GM23248 (cell line): ENCODE measurements around the gene PGAP3. TPM values are rescaled to one million over a fixed set of nuclear protein-coding genes. Genes with fewer than 3 reads are reported as not detected.
A peak's percentile ranks its signal among the peaks of the same experiment; 100 is the strongest.

ENCODE experiments used
- DNase-seq: peaks from one replicate; pipeline ENCODE4 v3.0.0-alpha.2; 2015
- H2AFZ ChIP-seq: fragments of 200-600 bp; sonication (generic); 2 replicates; pipeline ENCODE4 v1.6.1; 2016; ENCODE audit warnings: antibody characterized with exemption
- H3F3A ChIP-seq: fragments of 200-600 bp; sonication (generic); 2 replicates; pipeline ENCODE4 v1.6.1; 2016; ENCODE audit warnings: mild to moderate bottlenecking, antibody characterized with exemption, mixed run types; ENCODE audit not compliant: insufficient read depth
- H3K27ac ChIP-seq: fragments of 200-600 bp; sonication (generic); 2 replicates; pipeline ENCODE4 v1.5.1; 2016; ENCODE audit warnings: mild to moderate bottlenecking
- H3K27me3 ChIP-seq: fragments of 200-600 bp; sonication (generic); replicated peaks from 2 replicates; pipeline ENCODE4 v1.6.1; 2016; ENCODE audit warnings: mild to moderate bottlenecking; ENCODE audit not compliant: insufficient read depth
- H3K36me3 ChIP-seq: fragments of 200-600 bp; sonication (generic); 2 replicates; pipeline ENCODE4 v1.6.1; 2016; ENCODE audit warnings: low read depth, mild to moderate bottlenecking
- H3K4me1 ChIP-seq: fragments of 200-600 bp; sonication (generic); 2 replicates; pipeline ENCODE4 v1.6.1; 2016; ENCODE audit warnings: mild to moderate bottlenecking; ENCODE audit not compliant: insufficient read depth
- H3K4me2 ChIP-seq: fragments of 200-600 bp; sonication (generic); one replicate; pipeline ENCODE4 v1.6.1; 2016; ENCODE audit warnings: mild to moderate bottlenecking; ENCODE audit not compliant: unreplicated experiment
- H3K4me3 ChIP-seq: fragments of 200-600 bp; sonication (generic); 2 replicates; pipeline ENCODE4 v1.5.1; 2016; ENCODE audit warnings: mild to moderate bottlenecking
- H3K79me2 ChIP-seq: fragments of 200-600 bp; sonication (generic); 2 replicates; pipeline ENCODE4 v1.6.1; 2016; ENCODE audit warnings: mild to moderate bottlenecking; ENCODE audit not compliant: insufficient read depth
- H3K9ac ChIP-seq: fragments of 200-600 bp; sonication (generic); 2 replicates; pipeline ENCODE4 v1.6.1; 2016; ENCODE audit warnings: mild to moderate bottlenecking
- H3K9me2 ChIP-seq: fragments of 200-600 bp; sonication (generic); 2 replicates; pipeline ENCODE4 v1.6.1; 2016; ENCODE audit warnings: mixed run types, mild to moderate bottlenecking, moderate library complexity; ENCODE audit not compliant: insufficient read depth
- H3K9me3 ChIP-seq: fragments of 200-600 bp; sonication (generic); one replicate; pipeline ENCODE4 v1.6.1; 2017; ENCODE audit warnings: low read depth
- H4K20me1 ChIP-seq: fragments of 200-600 bp; sonication (generic); 2 replicates; pipeline ENCODE4 v1.6.0; 2016; ENCODE audit not compliant: insufficient read depth
- EZH2 ChIP-seq: fragments of 200-600 bp; sonication (generic); IDR thresholded peaks from 2 replicates; pipeline ENCODE4 v1.6.1; 2018; ENCODE audit warnings: antibody characterized with exemption, mild to moderate bottlenecking; ENCODE audit not compliant: insufficient read depth, poor library complexity, severe bottlenecking
- EZH2phosphoT487 ChIP-seq: fragments of 200-600 bp; sonication (generic); IDR thresholded peaks from 2 replicates; pipeline ENCODE4 v1.6.1; 2018; ENCODE audit warnings: antibody characterized with exemption, moderate library complexity, mild to moderate bottlenecking, low read depth; ENCODE audit not compliant: insufficient read depth
- WGBS, 2 experiments: methylation state at CpG; one replicate each; pipeline ENCODE4 v1.1.6; 2015 to 2017; ENCODE audit warnings: low lambda C conversion rate in 2 of 2, low coverage in 1 of 2; ENCODE audit errors: missing lambda C conversion rate in 2 of 2; 5-methylcytosine and 5-hydroxymethylcytosine counted together
- in situ Hi-C: fragments of 300-500 bp; cut with MboI; formaldehyde crosslinking; loops from 2 replicates; pipeline ENCODE4 v1.15.0; 2020
- polyA plus RNA-seq: library from polyadenylated mRNA; unstranded; fragments of >200 nt; fragmentation: Nextera tagmentation; extraction: Ambion mirVana; gene quantifications from 2 replicates; pipeline ENCODE4 v1.2.1, GENCODE V29; 2016
- total RNA-seq: library from RNA; depleted of rRNA; stranded (reverse); fragments of >200 nt; shearing (Covaris generic); gene quantifications from 2 replicates; pipeline ENCODE4 v1.2.3, GENCODE V29; 2014

The PGAP3 gene
- total and polyA plus RNA-seq, 2 experiments from 2014 or later = 10.6 to 14.2 TPM

DNA sequence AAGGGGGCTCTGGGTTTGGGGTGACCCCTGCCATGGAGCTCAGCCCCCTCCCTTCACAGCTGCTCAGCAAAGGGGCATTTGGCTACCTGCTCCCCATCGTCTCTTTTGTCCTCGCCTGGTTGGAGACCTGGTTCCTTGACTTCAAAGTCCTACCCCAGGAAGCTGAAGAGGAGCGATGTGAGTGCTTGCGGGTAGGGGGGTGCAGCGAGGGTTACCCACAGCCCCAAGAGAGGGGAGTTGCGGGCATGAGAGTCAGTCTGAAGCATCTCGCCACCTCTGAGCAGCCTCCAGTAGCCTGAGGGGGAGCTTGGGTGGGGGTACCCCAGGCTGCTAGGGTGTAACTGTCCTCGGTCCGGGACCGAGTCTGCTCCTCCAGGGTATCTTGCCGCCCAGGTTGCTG is 29.5 kb downstream of the PGAP3 start:
- peaks cover 11% of the 10 kb centered on the region; the same call in 1 of the 2 replicates for H3K79me2 ChIP-seq
- in situ Hi-C loops = no loop called here
- no peak for DNase-seq
- no peaks in the 10 kb centered on the region for H4K20me1 ChIP-seq
- no peak overlapping the region for H3K9ac ChIP-seq
- no peaks in the 10 kb centered on the region for H3K4me1 ChIP-seq
- WGBS, 2 experiments = 95 to 100% methylated on average over 11 of the region's 11 CpGs
- H3K4me2 ChIP-seq = no peak overlapping the region
- H2AFZ ChIP-seq = no peak overlapping the region
- no peaks in the 10 kb centered on the region for H3K36me3 ChIP-seq
- no peak for TF ChIP-seq EZH2phosphoT487
- no peak for TF ChIP-seq EZH2
- no peak overlapping the region for H3K27ac ChIP-seq
- no peaks in the 10 kb centered on the region for H3F3A ChIP-seq
- no peak overlapping the region for H3K4me3 ChIP-seq
- H3K9me2 ChIP-seq = no peaks in the 10 kb centered on the region
- H3K9me3 ChIP-seq = no peaks in the 10 kb centered on the region
- H3K27me3 ChIP-seq = no peaks in the 10 kb centered on the region

DNA sequence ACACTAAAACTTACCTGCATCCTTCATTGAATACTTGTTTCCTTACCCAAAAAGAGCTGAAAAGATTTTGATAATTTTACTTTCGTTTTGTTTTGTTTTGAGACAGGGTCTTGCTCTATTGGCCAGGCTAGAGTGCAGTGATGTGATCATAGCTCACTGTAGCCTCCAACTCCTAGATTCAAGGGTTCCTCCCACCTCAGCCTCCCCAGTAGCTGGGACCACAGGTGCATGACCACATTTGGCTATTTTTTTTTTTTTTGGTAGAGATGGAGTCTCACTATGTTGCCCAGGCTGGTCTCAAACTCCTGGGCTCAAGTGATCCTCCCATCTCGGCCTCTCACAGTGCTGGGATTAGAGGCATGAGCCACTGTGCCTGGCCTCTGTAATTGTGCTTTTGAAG is 32.8 kb downstream of the PGAP3 start:
- Histone ChIP-seq H3K79me2 (peaks cover 14% of the 10 kb centered on the region; the same call in 1 of the 2 replicates), H4K20me1 (no peaks in the 10 kb centered on the region), H3K4me3 (no peak overlapping the region), H3K27ac (no peak overlapping the region), H3K9me2 (no peaks in the 10 kb centered on the region), H3K4me2 (no peak overlapping the region), H3K36me3 (no peaks in the 10 kb centered on the region), H3K9me3 (no peaks in the 10 kb centered on the region), H3F3A (no peaks in the 10 kb centered on the region), H3K4me1 (no peaks in the 10 kb centered on the region), H3K9ac (no peak overlapping the region), H3K27me3 (no peaks in the 10 kb centered on the region), H2AFZ (no peak overlapping the region)
- in situ Hi-C loops = no loop called here
- WGBS, 2 experiments = 88 to 98% methylated on average over 2 of the region's 2 CpGs
- no peak for DNase-seq
- TF ChIP-seq EZH2phosphoT487 (no peak), EZH2 (no peak)

DNA sequence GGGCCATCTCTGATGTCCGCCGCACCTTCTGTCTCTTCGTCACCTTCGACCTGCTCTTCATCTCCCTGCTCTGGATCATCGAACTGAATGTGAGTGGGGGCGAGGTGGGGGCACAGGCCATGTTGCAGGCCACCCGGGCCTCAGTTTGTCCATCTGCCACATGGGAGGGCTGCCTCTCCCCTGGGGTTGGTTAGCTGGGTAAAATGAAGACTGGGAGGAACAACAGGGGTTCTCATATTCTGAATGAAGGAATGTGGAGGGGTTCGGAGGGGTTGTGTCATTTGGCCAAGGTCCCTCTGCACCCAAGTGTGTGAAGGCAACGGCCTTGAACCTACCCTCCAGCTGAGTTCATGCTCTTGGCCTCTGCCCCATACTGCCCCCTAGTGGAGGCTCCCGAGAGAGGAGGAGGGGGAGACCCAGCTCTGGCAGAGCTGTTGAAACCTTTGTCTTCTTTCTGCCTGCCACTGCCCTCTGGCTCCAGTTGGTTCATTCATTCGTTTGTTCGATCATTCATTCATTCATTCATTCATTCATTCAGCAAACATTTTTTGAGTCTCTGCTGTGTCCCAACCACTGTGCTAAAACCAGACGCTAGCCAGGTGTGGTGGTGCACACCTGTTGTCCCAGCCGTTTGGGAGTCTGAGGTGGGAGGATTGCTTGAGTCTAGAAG is 34.1 kb downstream of the PGAP3 start:
- H3K27me3 ChIP-seq = no peaks in the 10 kb centered on the region
- DNase-seq = peak; percentile 57
- H2AFZ ChIP-seq = no peak overlapping the region
- WGBS, 2 experiments = 58 to 63% methylated on average over 14 of the region's 14 CpGs
- no peak overlapping the region for H3K9ac ChIP-seq
- H3K9me2 ChIP-seq = no peaks in the 10 kb centered on the region
- H3K4me2 ChIP-seq = no peak overlapping the region
- no peaks in the 10 kb centered on the region for H3F3A ChIP-seq
- no peaks in the 10 kb centered on the region for H3K4me1 ChIP-seq
- no peak overlapping the region for H3K4me3 ChIP-seq
- no peak overlapping the region for H3K27ac ChIP-seq
- peaks cover 24% of the 10 kb centered on the region; the same call in 1 of the 2 replicates for H3K79me2 ChIP-seq
- TF ChIP-seq EZH2 (no peak), EZH2phosphoT487 (no peak)
- H3K9me3 ChIP-seq = no peaks in the 10 kb centered on the region
- H4K20me1 ChIP-seq = no peaks in the 10 kb centered on the region
- in situ Hi-C loops = no loop called here
- no peaks in the 10 kb centered on the region for H3K36me3 ChIP-seq

DNA sequence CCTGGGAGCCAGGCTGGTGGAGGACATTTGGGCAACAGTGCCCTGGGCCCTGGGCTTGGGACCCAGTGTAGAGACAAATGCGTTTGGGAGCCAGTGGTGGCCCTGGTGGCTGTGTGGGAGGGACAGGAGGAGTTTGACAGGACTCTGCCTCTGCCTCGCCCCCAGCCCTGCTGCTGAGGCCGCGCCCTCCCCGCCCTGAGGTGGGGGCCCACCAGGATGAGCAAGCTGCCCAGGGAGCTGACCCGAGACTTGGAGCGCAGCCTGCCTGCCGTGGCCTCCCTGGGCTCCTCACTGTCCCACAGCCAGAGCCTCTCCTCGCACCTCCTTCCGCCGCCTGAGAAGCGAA is 34.6 kb downstream of the PGAP3 start:
- peaks cover 29% of the 10 kb centered on the region; the same call in 1 of the 2 replicates for H3K79me2 ChIP-seq
- no peaks in the 10 kb centered on the region for H3K9me2 ChIP-seq
- no peaks in the 10 kb centered on the region for H3F3A ChIP-seq
- no peak for DNase-seq
- no peak overlapping the region for H2AFZ ChIP-seq
- H3K36me3 ChIP-seq = no peaks in the 10 kb centered on the region
- in situ Hi-C loops = no loop called here
- H3K4me2 ChIP-seq = no peak overlapping the region
- H3K27ac ChIP-seq = no peak overlapping the region
- no peaks in the 10 kb centered on the region for H3K27me3 ChIP-seq
- no peak overlapping the region for H3K9ac ChIP-seq
- H4K20me1 ChIP-seq = no peaks in the 10 kb centered on the region
- WGBS, 2 experiments = 81 to 88% methylated on average over 5 to 12 of the region's 12 CpGs
- H3K4me3 ChIP-seq = no peak overlapping the region
- H3K4me1 ChIP-seq = no peaks in the 10 kb centered on the region
- H3K9me3 ChIP-seq = no peaks in the 10 kb centered on the region
- TF ChIP-seq EZH2 (no peak), EZH2phosphoT487 (no peak)
